ENCODE results near the gene RDM1.

RDM1 gene

GRCh38 chr17:35931794-35932425, 1.3 kb upstream of the RDM1 start:
- DNase-seq, result no peak

GRCh38 chr17:35927714-35928113, 2.9 kb downstream of the RDM1 start:
- no peak for DNase-seq

DNA sequence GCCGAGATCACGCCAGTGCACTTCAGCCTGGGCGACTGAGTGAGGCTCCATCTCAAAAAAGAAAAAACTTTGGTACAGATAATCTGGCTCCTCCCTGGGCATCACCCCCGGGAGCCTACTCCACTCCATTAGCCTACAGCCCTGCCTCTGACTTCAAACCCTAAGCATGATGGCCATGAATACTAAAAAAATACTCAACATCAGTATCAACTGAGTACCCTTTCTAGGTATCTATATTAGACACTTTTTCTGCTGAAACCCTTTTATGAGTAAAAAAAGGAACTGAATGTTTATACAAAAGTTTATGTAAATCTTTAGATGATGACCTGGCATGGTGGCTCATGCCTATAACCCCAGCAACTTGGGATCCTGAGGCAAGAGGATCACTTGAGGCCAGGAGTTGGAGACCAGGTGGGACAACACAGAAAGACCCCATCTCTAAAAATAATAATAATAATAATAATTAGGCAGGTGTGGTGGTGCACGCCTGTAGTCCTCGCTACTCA, 6.9 kb downstream of the RDM1 start:
- DNase-seq, result no peak

GRCh38 chr17:35920229-35920628, 10.3 kb downstream of the RDM1 start:
- no peak for DNase-seq

GRCh38 chr17:35918665-35919064, 11.9 kb downstream of the RDM1 start:
- no peak for DNase-seq

GRCh38 chr17:35917519-35918213, 12.9 kb downstream of the RDM1 start:
- DNase-seq, result no peak

DNA sequence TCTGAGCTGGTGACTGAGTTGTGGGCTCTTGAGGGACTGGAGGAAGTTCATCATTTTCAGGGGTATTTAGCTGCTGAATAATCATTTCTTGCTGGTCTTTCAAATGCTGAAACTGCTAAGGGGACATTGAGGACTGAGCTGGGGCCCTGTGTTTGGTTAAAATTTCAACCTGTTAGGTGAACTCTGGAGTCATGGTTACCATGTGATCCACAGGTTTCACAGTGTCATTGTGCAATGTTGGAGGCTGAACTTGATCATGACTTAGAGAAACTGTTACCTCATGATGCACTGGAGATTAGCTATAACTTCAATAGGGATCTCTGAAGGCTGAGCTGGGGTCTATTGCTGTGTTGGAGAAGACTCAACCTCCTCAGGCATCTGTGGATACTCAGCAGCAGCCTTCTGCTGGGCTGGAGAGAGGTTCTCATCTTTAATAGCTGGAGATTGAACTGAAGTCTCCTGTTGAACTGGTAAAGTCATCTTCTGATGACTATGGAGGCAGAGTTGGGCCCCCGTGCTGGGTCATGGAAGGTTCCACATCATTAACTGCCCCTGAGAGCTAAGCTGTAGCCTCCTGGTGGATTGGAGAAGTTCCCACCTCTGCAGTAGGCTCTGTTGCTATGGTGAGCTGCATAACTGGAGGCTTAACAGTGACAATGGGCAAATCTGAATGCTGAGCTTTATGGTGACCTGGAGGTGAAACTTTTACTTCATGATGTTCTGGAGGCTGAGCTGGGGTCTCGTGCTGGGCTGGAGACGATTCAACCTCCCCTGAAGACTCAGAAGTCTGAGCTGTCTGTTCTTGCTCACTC, 15.2 kb downstream of the RDM1 start:
- no peak for DNase-seq

- no peak for DNase-seq
Observed at GRCh38 chr17:35914354-35914753, 16.2 kb downstream of the RDM1 start.

DNA sequence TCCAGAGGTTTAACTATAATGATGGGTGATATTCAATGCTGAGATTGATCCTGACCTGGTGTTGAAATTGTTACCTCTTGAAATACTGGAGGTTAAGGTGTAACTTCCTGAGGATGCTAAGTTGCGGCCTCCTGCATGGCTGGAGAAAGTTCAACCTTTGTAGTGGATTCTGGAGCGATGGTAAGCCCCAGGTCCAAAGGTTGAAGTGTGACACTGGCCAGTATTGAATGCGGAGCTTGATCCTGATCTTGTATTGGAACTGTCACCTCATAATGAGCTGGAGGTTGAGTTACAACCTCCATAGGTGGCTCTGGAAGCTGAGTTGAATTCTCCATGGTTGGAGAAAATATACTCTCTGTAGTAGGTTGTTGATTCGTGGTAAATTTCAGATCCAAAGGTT, 17.0 kb downstream of the RDM1 start:
- DNase-seq, result no peak

GRCh38 chr17:35912942-35913341, 17.6 kb downstream of the RDM1 start:
- no peak for DNase-seq

DNA sequence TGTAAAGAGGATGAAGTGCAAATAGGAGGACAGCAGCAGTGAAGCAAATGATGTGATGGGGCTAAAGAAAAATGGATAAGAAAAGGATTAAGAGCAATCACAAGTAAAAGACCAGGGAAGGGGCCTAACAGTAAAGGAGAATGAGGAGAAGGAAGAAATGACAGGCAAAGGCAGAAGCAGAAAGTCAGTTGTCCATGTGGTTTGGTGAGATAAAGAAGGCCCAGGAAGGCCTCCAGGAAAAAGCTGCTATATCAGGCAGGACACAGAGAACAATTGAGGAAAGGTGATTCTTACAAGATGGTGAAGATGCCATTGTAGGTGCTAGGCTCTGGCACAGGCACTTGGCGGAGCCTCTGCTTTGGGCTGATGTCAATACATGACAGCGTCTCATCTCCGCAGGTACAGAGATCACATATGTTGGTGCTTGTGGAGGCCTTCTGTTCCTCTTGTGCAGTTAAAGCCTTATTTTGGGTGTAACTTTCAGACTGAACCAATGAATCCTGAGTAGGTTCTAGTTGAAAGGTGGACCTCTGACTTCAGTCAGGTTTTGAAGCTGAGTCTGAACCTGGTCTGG, 18.1 kb downstream of the RDM1 start:
- no peak for DNase-seq

DNA sequence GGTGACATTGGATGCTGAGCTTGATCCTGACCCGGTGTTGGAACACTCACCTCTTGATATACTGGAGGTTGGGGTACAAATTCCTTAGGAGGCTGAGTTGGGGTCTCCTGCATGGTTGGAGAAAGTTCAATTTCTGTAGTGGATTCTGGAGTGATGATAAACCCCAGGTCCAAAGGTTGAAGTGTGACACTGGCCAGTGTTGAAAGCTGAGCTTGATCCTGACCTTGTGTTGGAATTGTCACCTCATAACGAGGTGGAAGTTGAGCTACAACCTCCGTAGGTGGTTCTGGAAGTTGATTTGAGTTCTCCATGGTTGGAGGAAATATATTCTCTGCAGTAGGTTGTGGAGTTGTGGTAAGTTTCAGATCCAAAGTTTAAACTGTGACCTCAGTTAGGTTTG, 21.2 kb downstream of the RDM1 start:
- no peak for DNase-seq

GRCh38 chr17:35907691-35908090, 22.9 kb downstream of the RDM1 start:
- no peak for DNase-seq

- no peak for DNase-seq
Observed at GRCh38 chr17:35906926-35907637, 23.5 kb downstream of the RDM1 start.

GRCh38 chr17:35906191-35906925, 24.2 kb downstream of the RDM1 start:
- DNase-seq, result no peak

- no peak for DNase-seq
Observed at GRCh38 chr17:35903451-35903850, 27.1 kb downstream of the RDM1 start.

DNA sequence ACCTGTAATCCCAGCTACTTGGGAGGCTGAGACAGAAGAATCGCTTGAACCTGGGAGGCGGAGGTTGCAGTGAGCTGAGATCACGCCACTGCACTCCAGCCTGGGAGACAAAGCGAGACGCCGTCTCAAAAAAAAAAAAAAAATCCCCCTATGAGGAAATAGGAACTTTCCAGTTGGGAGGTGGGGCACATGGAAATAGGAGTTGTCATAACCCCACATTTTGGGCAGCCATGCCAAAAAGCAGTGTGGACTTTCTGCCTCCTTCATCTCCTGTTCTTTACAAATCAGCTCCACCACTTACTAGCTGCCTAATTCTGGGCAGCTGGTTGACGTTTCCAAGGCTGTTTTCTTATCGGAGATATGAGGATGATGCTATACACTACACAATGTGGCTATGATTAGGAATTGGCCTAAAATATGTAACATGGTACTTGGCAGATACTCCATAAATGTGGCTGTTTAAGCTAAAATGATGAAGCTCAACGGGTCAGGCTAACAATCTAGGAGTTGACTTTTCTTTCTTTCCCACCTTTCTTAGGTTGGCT, 28.9 kb downstream of the RDM1 start:
- no peak for DNase-seq

GRCh38 chr17:35900708-35901480, 29.7 kb downstream of the RDM1 start:
- DNase-seq, result no peak

DNA sequence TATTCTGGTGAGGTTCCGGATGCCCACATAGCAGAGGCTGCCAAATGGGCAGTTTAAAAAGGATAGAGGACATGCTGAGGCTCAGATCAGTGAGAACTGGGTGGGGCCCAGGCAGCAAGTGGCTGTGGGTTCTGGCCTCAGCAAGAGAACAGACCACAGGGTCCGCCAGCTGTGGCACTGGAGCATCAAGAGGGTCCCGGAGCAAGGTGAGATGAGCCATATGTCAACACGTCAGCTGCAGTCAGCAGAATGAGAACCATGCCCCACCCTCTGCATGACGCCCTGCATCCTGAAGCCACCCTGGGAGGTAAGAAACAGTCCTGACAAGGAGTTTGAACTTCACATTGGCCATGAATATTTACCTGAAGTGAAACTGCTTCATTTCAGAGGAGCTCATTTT, 30.3 kb downstream of the RDM1 start:
- no peak for DNase-seq

DNA sequence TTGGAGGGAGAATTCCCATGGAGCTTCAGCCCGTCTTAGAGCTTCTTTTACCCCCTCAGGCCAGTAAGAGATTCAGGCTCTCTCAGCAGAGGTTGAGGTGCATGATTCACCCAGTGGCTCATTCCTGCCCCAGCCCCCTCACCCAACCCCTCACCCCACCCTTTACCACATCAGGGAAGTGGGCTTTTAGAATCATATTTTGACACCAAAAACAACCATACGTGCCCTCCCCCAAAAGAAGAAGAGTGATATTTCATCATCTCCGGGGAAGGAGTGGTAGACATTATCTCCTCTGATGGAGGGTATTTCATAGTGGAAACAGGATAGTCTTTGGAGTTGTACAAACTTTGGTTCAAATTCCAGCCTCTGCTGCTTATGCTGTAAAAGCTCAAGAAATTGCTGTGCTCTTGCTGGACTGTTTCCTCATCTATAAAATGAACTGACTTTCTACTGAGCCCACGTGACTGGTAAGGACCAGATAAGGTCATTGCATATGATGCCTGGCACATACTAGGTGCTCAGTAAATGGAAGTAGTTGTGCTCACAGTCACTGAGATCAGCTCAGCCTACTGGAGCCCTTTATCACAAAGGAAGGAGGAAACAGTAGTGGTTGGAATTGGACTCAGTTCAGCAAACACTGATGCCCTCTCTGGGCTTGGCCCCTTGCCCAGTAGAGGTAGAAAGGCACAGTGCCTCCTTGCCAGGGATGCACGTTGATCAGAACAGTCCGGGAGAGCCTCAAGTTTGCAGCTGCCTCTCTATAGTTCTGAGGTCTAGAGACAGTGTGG, 32.1 kb downstream of the RDM1 start:
- DNase-seq, result no peak
